HCT116 (cell line): ENCODE data around the gene IRS1.

Source experiments
- REST ChIP-seq: IDR thresholded peaks from 2 replicates; pipeline ENCODE4 v1.6.1; 2012; ENCODE audit warnings: low read depth
- YY1 ChIP-seq: IDR thresholded peaks from 2 replicates; pipeline ENCODE4 v1.6.1; 2011; ENCODE audit warnings: low read length, low read depth, moderate library complexity, mild to moderate bottlenecking; ENCODE audit not compliant: insufficient replicate concordance; ENCODE audit errors: extremely low read depth

GRCh38 chr2:226703514-226703913 is 96.1 kb downstream of the IRS1 start:
- TF ChIP-seq YY1 (no peak), REST (no peak)
